AG09319 (cell line): ENCODE data around the gene EXOC3.
"Not testable (repeated sequence)": the region's sequence is repeated elsewhere in the genome, so short reads cannot be mapped to it uniquely, and the experiment has no call there.

Source experiments
- DNase-seq: peaks from one replicate; pipeline ENCODE4 v3.0.0-alpha.2; 2010; ENCODE audit warnings: low read depth; ENCODE audit errors: extremely low read depth
- TF ChIP-seq, protein P1 (sequence below): IDR thresholded peaks from 2 replicates; pipeline ENCODE4 v1.5.1; 2011; ENCODE audit warnings: low read depth, mild to moderate bottlenecking, inconsistent platforms, low read length, moderate library complexity

EXOC3 gene

DNA sequence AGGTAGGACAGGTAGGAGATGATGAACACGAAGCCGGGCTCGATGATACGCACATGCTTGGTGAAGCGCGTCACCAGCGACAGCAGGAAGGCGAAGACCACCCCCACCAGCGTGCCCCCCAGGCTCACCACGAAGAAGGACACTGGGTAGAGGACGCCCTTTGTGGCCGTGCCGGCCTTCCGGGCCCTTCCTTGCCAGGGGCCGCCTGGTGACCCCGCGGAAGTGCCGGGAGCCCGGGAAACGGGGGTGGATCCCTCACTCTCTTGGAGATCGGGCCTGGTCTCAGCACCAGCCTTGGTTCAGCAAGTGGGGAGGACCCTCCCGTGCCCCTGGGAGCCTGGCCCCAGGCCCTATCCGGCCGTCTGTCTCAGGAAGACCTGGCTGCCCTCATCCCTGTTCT lies 41.6 kb downstream of the EXOC3 start:
- TF ChIP-seq, protein P1, sequence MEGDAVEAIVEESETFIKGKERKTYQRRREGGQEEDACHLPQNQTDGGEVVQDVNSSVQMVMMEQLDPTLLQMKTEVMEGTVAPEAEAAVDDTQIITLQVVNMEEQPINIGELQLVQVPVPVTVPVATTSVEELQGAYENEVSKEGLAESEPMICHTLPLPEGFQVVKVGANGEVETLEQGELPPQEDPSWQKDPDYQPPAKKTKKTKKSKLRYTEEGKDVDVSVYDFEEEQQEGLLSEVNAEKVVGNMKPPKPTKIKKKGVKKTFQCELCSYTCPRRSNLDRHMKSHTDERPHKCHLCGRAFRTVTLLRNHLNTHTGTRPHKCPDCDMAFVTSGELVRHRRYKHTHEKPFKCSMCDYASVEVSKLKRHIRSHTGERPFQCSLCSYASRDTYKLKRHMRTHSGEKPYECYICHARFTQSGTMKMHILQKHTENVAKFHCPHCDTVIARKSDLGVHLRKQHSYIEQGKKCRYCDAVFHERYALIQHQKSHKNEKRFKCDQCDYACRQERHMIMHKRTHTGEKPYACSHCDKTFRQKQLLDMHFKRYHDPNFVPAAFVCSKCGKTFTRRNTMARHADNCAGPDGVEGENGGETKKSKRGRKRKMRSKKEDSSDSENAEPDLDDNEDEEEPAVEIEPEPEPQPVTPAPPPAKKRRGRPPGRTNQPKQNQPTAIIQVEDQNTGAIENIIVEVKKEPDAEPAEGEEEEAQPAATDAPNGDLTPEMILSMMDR: no peak
- DNase-seq: no peak

DNA sequence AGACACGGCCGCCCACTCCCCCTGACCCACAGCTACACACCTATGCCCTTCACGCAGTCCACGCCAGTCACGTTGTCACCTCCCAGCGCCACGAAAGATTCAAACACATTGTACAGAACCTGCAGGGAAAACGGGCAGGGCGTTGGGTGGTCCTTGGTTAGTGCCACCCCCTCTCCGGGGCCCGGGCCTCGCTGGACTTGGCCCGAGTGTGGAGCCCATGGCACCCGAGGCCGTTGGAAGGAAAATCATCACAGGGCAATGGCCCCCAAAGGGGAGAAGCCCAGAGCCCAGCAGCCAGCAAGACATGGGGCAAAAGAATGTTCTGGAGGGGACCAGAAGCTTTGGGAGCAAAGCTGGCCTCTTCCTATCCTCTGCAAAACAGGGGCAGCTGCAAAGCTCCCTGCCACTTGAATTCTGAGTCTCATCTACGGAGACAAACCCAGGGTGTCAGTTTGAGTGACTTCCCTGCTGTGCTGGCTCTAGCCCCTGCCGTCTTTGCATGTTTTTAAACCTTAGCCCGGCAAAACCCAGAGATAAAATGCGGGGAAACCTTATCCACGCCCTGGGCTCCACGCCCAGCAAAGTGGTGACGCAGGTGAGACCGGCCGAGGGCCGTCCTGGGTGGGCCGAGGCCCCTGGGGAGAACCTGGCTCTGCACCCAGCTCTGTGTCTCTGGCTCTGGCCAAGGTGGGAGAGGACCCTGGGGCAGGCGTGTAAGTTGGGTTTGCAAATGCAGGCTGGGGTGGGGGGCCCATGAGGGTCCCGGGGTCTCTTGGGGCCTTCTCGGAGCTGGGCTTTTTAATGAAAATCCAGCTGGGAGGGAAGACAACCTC lies 42.4 kb downstream of the EXOC3 start:
- DNase-seq: no peak

DNA sequence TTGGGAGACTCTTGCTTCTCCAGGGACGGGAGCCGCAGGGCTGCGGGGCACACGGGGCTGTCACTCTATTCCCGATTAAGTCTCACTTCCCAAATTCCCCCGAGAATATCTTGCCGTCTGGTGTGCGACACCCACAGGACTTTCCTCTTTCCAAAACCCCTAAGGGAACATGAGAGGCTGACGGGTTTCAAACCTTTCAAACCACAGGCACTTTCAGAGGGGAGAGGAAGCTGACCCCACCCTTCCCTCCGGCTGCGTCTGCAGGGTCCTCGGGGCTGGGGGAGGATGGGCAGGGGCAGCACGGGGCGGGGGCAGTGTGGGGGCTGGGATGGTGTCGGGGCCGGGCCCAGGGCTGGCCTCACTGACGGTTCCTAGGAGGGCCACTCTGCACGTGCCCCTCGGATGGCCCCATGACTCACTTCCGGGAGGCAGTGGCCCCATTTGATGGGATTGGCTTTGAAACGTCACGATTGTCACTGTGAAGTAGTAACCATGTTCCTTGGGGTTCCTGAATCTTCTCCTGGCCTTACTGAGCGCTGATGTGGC lies 43.0 kb downstream of the EXOC3 start:
- DNase-seq: no peak
- TF ChIP-seq, protein P1: no peak

More for the DNA sequence above, 42.4 kb downstream of the EXOC3 start:
- TF ChIP-seq, protein P1: no peak

DNA sequence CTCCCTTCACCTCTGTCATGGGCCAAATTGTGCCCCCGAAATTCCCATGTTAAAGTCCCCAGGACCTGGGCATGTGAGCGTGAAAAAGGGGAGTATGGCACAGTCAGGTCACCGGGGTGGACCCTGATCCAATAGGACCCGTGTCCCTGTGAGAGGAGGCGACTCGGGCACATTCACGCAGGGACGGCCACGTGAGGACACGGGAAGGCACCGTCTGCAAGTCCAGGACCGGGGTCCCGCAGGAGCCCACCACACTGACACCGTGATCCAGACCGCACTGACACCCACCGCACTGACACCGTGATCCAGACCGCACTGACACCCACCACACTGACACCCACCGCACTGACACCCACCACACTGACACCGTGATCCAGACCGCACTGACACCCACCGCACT lies 43.6 kb downstream of the EXOC3 start:
- not testable (repeated sequence) for DNase-seq

DNA sequence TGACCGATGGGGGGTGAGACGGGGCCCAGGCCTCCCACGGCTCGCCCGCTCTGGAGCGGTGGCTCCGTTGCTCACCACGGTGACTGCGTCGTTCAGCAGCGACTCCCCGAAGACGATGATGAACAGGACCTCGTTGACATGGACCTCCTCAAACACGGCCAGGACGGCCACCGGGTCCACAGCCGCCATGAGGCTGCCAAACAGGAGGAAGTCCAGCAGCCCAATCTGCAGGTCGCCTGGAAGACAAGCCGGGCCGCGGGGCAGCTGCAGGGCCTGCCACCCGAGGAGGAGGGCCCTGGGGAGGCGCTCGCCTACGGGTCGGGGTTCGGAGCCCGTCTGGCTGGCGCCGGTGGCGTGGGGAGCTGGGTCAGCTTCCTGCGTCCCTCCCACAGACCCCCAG lies 45.3 kb downstream of the EXOC3 start:
- TF ChIP-seq, protein P1: no peak
- DNase-seq: no peak

DNA sequence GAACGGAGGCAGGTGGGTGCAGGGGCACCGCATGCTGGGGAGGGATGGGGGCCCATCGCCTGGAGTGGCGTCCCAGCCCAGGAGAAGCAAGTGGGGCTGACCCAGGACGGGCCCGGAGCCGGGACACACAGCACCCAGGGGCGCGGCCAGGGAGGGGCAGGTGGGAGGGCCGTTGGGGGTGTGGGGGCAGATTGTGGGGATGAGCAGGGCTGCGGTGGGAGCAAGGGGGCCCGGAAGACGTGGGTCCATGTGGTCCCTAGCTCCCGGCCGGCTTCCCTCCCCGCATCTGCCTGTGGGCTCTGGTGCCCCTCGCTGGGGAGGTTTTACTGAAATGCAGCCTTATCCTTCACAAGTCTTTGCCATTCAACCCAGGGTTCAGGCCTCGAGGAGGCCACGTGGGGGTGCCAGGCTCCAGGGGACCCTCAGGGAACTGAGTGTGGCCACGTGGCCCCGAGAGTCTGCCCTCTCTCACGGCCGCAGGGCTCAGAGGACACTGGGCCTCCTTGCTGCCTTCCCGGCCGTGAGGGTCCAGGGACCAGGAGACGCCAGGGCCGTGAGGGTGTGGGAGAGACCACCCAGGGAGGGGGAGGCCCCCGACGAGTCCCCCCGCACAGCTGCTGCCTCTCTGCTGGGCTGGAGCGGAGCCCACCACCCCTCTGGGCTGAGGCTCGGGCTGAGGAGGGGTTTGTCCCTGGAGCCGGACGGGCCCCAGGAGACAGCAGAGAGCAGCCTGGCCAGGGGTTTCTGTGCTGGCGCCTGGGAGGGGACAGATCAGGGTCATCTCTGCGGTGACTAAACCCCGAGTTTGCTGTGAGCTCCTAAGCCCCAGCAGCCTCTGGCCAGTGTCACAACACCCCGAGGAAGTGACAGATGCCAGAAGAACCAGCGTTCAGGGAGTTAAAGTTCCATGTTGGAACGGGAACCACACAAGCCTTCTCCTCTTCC lies 46.0 kb downstream of the EXOC3 start:
- no peak for DNase-seq
- TF ChIP-seq, protein P1: no peak

DNA sequence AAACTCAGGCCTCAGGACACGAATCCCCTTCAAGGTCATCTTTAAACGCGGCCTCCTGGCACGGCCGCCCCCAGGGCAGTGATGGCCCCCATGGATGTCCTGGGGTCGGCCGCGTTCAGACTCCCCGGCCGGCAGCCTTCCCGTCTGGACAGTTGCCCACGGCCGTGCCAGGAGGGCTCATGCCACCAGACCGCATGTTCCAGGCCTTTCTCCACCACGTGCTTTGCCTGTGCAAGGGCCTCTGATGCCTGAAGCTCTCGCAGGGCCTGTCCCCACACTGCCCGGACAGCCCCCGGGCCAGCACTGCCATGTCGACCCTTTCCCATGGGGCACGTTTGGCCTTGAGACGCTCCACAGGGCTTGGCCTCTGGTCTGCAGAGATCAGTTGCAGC lies 46.7 kb downstream of the EXOC3 start:
- no peak for DNase-seq
- TF ChIP-seq, protein P1: no peak
